NCI-H82 treated with DMSO at 0.1 percent for 48 hours (cell line): ENCODE results near the gene FKBP8.
"Not testable (repeated sequence)": the region's sequence is repeated elsewhere in the genome, so short reads cannot be mapped to it uniquely, and the experiment has no call there.

ENCODE experiments used
- DNase-seq: peaks from one replicate; lab custom pipeline; 2025; ENCODE audit not compliant: unreplicated experiment; lab: John Stamatoyannopoulos, UW

The FKBP8 gene

DNA sequence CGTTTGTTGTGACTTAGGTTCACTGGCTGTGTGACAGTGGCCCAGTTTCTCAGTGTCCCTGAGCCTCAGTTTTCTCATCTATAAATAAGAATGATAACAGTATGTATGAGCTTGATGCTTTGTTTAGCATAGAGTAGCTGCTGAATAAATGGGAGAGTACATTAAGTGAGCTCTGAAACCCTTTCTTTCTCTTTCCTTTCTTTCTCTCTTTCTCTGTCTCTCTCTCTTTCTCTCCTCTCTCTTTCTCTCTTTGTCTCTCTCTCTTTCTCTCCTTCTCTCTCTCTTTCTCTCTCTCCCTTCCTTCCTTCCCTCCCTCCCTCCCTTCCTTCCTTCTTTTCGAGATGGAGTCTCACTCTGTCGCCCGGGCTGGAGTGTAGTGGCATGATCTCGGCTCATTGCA is 16.3 kb upstream of the FKBP8 start:
- DNase-seq = no peak

DNA sequence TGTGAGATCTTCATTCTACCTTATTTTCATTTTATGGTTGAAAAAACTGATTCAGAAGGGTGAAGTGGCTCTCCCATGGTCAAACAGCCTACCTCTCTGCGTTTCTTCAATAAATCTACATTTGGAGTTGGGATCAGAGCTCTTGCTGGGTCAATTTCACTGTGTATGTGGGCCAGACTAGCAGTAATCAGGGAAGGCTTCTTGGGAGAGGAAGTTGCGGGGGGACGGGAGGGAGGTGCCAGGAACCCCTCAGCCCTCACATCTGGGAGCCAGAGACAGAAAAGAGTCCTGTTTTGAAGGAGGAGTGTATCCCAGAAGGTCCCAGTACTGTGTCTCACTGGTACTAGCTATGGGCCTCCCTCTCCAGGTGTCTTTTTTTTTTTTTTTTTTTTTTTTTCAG is 15.2 kb upstream of the FKBP8 start:
- no peak for DNase-seq

GRCh38 chr19:18558202-18558555 is 14.8 kb upstream of the FKBP8 start:
- no peak for DNase-seq

- DNase-seq = peak; percentile 99
Measured at GRCh38 chr19:18557411-18558201, 14.2 kb upstream of the FKBP8 start, which contains the start of gene KXD1. KXD1 (plus strand) TSS chr19:18557870; CDS start chr19:18562057, 4,187 bp downstream.

DNA sequence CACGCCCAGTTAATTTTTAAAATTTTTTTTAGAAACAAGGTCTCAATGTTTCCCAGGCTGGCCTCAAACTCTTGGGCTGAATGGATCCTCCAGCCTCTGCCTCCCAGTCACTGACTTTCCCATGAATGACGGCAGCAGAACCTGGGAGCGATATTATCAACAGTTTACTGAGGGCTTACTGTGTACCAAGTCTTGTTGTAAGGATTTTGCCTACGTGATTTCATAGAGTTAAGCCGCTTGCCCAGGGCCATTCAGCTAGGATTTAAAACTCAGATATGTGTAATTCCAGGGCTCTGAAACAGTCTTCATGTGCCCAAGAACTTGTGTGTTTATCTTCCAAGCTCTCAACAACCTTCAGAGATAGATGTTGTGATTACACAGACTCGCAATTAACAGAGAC is 8.3 kb upstream of the FKBP8 start:
- DNase-seq = peak; percentile 68

DNA sequence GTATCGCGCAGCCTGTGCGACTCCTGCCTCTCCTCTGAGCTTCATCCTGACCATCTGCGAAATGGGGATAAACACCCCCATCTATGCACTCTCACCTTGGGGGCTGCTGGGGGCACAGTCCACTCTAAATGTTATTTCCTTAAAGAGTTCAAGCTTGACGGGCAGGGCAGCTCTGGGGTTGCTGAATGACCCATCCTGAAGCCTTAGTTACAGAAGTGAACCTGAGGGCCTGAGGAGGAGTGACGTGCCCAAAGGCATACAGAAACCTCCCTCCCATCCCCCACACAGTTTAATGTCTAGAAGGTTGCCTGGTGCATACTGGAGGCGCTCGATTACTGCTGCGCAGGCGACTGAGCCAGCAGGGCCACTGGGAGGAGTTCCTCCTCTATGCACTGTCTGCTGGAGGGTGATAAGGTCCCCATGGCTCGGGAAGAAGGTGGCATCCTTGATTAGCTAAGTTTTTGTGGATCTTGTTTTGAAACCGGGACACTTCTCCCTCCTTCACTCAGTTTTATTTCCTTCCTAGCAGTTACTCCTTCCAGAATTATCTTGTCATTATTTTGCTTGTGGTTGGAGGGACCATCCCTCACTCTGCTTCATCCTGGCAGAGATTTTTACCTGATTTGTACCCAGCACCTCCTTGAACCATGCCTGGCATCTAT is 572 bp upstream of the FKBP8 start:
- peak; percentile 44 for DNase-seq

DNA sequence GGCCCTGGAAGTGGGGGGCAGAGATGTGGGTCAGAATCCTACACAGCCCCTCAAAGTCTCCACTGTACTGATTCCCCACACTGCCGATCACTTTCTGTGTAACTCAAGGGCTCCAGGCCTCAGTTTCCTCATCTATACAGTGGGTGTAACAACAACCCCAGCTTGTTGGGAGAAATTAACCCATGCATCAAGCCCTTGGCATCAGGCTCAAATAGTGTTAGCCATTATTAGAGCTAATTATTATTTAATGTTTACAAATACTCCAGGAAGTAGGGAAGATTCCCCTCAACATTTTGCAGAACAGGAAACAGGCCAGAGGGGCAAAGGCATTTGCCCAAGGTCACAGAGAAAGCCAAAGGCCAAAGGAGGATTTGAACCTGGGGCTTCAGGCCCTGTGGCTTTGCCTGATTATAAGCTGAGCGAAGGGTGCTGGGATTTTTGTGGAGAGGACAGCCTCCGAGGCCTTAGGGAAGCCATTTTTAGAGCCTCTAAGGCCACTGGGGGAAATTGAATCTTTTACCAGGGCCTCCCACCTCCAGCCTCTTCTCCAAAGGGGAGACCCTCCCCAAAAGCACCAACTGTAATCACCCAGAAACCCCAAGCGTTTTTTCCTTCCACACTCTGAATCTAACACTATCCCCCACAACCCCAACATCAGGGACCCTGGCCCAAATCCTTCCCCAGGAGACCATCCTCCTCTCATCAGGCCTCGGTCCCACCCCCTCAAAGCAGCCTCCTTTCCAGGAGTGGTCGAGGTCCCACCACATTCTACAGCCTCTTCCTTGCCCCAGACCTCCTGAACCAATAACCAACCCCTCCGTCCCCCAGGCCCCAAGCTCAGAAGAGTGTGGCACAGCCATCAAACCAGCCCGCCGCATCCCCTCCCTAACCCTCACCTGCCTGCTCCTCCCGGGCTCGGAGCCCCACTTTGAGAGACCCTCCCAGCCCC is 1.1 kb downstream of the FKBP8 start:
- no peak for DNase-seq

- no peak for DNase-seq
Measured at GRCh38 chr19:18541258-18541991, 1.9 kb downstream of the FKBP8 start.

DNA sequence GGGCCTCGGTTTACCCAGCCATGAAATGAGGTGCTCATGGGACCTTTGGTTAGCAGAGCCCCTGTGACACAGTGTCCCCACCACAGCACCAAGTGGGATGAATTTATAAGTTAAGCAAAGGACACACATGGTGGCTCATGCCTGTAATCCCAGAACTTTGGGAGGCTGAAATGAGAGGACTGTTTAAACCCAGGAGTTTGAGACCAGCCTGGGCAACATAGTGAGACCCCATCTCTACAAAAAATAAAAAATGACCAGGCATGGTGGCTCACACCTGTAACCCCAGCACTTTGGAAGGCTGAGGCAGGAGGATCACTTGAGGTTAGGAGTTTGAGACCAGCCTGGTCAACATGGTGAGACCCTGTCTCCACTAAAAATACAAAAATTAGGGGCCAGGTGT is 3.2 kb downstream of the FKBP8 start:
- not testable (repeated sequence) for DNase-seq

DNA sequence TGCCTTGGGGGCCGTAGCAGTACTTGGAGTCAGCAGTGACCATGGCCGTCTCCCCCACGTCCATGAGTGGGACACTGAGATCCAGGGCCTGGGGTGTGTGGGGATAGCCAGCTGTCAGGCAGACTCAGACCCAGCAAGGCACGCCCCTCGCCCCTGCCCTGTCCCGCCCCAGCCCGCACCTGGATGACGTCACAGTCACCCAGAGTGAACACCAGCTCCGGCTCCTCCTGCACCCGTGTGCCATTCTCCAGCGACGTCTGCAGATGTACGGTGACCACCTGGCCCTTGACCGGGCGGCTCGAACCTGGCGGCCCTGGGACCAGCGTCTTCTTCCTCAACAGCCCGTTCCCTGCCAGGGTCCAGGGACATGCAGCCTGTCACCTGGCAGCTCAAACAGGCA is 4.0 kb downstream of the FKBP8 start:
- no peak for DNase-seq

- no peak for DNase-seq
Measured at GRCh38 chr19:18538115-18538514, 5.3 kb downstream of the FKBP8 start.

DNA sequence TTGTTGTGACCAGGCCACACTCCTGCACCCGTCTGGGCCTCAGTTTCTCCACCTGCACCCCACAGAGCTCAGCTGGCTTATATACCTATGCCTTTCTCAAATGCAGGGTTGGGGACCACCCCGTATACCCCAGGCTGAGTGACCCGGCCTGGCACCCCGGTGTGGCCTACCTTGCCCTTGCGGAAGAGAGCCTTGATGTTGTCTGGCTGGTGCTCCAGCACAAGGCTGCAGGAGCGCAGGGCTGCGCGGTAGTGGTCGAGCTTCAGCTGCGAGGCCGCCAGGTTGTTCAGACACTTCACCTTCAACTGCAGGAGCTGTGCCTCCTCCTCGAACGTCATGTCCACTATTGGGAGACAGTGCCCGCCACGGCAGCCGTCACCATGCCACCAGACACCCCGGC is 5.9 kb downstream of the FKBP8 start:
- no peak for DNase-seq

GRCh38 chr19:18536475-18536874 is 6.9 kb downstream of the FKBP8 start:
- DNase-seq = no peak

- no peak for DNase-seq
Measured at GRCh38 chr19:18533058-18533457, 10.3 kb downstream of the FKBP8 start.

DNA sequence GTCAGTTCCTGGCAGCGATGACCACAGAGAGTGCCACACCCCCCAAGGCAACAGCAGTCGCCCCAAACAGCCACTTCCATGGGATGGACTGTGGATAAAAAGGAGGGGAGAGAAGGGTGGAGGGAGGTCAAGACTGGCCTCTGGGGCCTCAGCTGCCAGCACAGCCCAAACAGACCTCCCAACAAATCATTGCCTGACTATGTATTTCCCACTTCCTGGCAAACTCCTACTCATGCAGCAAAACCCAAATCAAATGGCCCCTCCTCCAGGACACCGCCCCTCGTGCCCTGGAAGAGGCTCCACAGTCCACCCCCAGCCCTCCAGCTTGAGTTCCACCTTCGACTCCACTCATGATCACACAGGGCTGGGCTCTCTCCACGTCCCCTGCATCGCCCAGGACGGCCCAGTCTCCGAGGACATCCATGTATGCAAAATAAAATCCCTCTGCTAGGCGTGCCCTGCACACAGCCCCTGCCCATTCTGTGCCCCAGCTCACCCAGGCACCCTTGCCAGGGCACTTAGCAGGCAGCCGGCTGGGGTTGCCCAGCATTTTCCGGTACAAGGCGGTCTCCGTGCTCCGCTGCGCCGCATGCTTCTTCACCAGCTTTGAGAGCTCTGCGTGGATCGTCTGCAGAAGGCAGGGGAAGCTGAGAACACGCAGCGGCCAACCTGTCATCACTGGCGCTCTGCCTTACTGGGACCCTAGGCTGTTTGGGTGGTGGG is 11.0 kb downstream of the FKBP8 start:
- DNase-seq = no peak

GRCh38 chr19:18531485-18531884 is 11.9 kb downstream of the FKBP8 start:
- DNase-seq = no peak

- DNase-seq = no peak
Measured at GRCh38 chr19:18529782-18530181, 13.6 kb downstream of the FKBP8 start.

DNA sequence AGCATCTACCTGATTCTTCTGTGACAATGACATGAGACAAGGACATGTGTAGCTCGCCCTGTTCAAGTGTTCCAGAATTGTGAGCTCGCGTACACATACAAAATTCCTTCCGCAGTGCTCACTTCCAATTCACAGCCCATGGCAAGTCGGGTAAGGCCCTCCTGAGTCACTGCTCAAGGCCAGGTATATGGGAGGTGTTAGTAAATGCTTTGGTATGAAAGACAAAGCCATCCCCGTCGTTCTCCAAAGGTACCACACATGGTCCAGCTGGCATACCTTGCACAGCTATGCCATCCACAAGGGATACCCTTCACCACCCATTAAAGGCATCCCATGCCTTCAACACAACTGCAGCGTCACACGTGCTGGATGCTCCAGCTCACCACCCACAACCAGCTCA is 17.1 kb downstream of the FKBP8 start:
- no peak for DNase-seq

GRCh38 chr19:18523841-18524240 is 19.5 kb downstream of the FKBP8 start:
- no peak for DNase-seq

DNA sequence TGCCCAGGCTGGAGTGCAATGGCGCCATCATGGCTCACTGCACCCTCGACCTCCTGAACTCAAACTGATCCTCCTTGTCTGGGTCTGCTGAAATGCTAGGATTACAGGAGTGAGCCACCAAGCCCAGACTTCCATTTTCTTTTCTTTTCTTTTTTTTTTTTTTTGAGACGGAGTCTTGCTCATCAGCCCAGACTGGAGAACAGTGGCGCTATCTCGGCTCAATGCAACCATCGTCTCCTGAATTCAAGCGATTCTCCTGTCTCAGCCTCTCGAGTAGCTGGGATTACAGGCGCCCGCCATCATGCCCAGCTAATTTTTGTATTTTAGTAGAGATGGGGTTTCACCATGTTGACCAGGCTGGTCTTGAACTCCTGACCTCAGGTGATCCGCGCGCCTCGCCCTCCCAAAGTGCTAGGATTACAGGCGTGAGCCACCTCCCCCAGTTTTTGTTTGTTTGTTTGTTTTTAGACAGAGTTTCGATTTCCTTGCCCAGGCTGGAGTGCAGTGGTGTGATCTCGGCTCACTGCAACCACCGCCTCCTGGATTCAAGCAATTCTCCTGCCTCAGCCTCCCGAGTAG is 20.4 kb downstream of the FKBP8 start:
- DNase-seq = not testable (repeated sequence)
